ENCODE results near the gene C1QTNF12.

C1QTNF12 gene

GRCh38 chr1:1274931-1275431 is 28.5 kb upstream of the C1QTNF12 start:
- no peak for DNase-seq (ENCODE audit: low spot score)
- in situ Hi-C loops (cut with MboI; ENCODE audit: low pct_unique_long_range_greater_than_20kb, low sequenced_read_pairs, unreplicated experiment): no loop called here
- TF ChIP-seq CTCF (IDR thresholded peaks at IDR 0.05; ENCODE audit: extremely low read depth, insufficient read depth, missing control alignments): no peak

- TF ChIP-seq CTCF (IDR thresholded peaks at IDR 0.05; ENCODE audit: extremely low read depth, insufficient read depth, missing control alignments): no peak
- in situ Hi-C loops (cut with MboI; ENCODE audit: low pct_unique_long_range_greater_than_20kb, low sequenced_read_pairs, unreplicated experiment): no loop called here
These were observed 27.9 kb upstream of the C1QTNF12 start for GRCh38 chr1:1274299-1274930.

DNA sequence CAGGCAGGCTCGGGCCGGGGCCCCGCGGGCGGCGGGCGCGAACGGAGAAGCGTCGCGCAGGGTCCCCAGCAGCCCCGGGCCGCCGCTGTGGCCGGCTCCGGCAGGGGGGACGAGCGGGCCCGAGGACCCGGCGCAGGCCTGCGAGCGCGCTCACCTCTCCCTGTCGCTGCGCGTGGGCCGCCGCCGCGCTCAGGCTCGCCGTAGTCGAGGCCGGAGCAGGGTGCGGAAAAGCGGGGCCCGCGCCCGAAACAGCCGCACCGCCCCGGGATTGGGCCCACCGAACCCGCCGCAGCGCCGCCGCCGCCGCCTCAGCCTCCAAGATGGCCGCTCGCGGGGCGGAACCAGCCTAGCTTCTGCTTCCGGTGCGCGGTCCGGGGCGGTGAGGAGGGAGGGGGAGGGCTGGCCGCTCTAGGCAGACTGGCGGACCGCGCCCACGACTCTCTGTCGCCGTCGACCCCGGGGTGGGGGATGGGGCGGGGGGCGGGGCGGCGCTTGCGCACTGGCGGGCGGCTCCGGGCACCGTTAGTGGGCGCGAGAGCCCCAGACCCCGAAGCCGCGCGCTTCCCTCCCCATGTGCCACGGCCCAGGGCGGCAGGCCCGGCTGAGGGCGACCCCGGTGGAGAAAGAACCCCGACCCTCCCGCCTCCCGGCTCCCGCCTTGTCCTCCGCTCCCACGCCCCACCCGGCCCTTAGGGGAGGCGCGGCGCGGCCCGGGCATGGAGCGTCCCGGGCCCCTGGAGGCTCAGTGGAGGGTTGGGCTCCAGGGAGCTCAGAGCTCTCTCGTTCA is 27.2 kb upstream of the C1QTNF12 start, which contains the start of gene UBE2J2:
Gene UBE2J2, minus strand, starts transcription at position 343 of the 787 bp plus-strand sequence. CDS start 5,862 bp downstream, outside the sequence.
- in situ Hi-C loops (cut with MboI; ENCODE audit: low pct_unique_long_range_greater_than_20kb, low sequenced_read_pairs, unreplicated experiment): no loop called here
- TF ChIP-seq CTCF (IDR thresholded peaks at IDR 0.05; ENCODE audit: extremely low read depth, insufficient read depth, missing control alignments): no peak
- peak; percentile 100 for DNase-seq (ENCODE audit: low spot score)

More at GRCh38 chr1:1274299-1274930, 27.9 kb upstream of the C1QTNF12 start:
- no peak for DNase-seq (ENCODE audit: low spot score)

GRCh38 chr1:1273209-1273511 is 26.6 kb upstream of the C1QTNF12 start:
- in situ Hi-C loops (cut with MboI; ENCODE audit: low pct_unique_long_range_greater_than_20kb, low sequenced_read_pairs, unreplicated experiment): no loop called here
- DNase-seq (ENCODE audit: low spot score): no peak
- TF ChIP-seq CTCF (IDR thresholded peaks at IDR 0.05; ENCODE audit: extremely low read depth, insufficient read depth, missing control alignments): no peak

DNA sequence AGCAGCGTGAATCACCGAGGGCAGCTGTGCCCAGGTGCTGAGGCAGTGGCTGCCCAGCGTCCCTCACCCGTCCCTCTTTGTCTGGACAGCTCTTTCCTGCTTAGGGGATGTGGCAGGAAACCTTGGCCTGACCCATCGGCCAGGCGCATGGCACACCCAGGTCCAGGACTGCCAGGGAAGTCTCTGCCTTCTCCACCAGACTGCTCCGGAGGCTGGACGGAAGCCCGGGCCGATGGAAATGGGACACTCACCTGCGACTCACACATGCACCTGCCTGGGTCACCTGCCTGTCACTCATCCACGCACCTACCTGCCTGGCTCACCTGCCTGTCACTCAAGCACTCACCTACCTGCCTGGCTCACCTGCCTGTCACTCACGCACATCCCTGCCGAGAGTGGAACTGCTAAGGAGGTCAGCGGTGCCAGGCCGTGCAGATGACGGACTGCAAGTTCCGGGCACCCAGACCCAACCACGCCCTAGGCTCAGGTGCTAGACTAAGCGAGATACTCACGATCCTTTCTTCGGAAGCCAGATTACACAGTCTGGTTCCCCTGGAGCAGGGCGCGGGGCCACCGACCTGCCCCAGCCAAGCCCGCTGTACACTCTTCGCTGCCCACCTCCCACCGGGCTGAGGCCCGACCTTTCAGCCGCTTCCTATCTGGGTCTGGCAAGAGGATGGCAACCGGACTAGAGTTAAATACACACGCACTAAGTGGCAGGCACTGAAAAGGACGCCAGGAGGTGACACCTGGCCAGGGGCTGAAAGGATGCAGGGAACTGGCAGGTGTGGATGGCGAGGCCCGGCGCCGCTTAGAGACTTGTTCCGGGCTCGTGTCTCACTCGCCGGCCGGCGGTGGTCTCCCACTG is 26.1 kb upstream of the C1QTNF12 start:
- DNase-seq (ENCODE audit: low spot score): no peak
- no peak for TF ChIP-seq CTCF (IDR thresholded peaks at IDR 0.05; ENCODE audit: extremely low read depth, insufficient read depth, missing control alignments)
- in situ Hi-C loops (cut with MboI; ENCODE audit: low pct_unique_long_range_greater_than_20kb, low sequenced_read_pairs, unreplicated experiment): no loop called here

- no peak for TF ChIP-seq CTCF (IDR thresholded peaks at IDR 0.05; ENCODE audit: extremely low read depth, insufficient read depth, missing control alignments)
- DNase-seq (ENCODE audit: low spot score): no peak
- in situ Hi-C loops (cut with MboI; ENCODE audit: low pct_unique_long_range_greater_than_20kb, low sequenced_read_pairs, unreplicated experiment): no loop called here
These were observed 24.3 kb upstream of the C1QTNF12 start for GRCh38 chr1:1270813-1271212.

Data from GM13977 (cell line).